Measurements from ENCODE around the gene TAB2.

DNA sequence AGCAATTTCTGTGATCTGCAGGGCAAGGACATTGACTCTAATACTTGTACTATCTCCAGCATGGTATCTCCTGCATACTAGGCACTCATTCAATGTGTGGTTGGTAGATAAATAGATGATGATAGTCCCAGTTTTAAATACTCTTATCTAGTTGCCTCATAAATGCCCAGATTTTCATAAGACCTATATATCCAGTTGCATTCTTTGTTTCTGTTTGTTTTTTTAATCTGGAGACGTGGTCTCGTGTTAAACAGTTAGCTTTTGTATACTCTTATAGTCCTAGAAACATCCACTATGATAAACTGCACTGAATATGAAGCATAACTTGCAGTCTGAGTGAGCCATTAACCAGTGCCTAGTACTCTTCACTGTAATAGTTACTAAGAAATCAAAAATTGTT, 47.0 kb downstream of the TAB2 start:
- TF ChIP-seq SIRT6 (IDR thresholded peaks at IDR 0.05; ENCODE audit: low read length) (no peak), POLR2A (IDR thresholded peaks at IDR 0.05; ENCODE audit: control extremely low read depth in 1 of 2, low read depth in 2 of 2, low read length in 2 of 2) (no peak), SIX5 (IDR thresholded peaks at IDR 0.05; ENCODE audit: low read depth, low read length) (no peak), SP1 (IDR thresholded peaks at IDR 0.05; ENCODE audit: low read depth, low read length) (no peak), EZH2 (IDR thresholded peaks at IDR 0.05; ENCODE audit: low read depth, low read length, severe bottlenecking) (no peak), POLR2AphosphoS5 (IDR thresholded peaks at IDR 0.05; ENCODE audit: low read depth, low read length) (no peak), RNF2 (IDR thresholded peaks at IDR 0.05; ENCODE audit: borderline replicate concordance, low read depth, low read length, missing control alignments, poor library complexity, severe bottlenecking) (no peak)
- TF ChIP-seq, protein P1, sequence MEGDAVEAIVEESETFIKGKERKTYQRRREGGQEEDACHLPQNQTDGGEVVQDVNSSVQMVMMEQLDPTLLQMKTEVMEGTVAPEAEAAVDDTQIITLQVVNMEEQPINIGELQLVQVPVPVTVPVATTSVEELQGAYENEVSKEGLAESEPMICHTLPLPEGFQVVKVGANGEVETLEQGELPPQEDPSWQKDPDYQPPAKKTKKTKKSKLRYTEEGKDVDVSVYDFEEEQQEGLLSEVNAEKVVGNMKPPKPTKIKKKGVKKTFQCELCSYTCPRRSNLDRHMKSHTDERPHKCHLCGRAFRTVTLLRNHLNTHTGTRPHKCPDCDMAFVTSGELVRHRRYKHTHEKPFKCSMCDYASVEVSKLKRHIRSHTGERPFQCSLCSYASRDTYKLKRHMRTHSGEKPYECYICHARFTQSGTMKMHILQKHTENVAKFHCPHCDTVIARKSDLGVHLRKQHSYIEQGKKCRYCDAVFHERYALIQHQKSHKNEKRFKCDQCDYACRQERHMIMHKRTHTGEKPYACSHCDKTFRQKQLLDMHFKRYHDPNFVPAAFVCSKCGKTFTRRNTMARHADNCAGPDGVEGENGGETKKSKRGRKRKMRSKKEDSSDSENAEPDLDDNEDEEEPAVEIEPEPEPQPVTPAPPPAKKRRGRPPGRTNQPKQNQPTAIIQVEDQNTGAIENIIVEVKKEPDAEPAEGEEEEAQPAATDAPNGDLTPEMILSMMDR (IDR thresholded peaks at IDR 0.05; ENCODE audit: control extremely low read depth in 1 of 3, insufficient read depth in 1 of 3, low read depth in 1 of 3, low read length in 3 of 3), result no peak
- TF ChIP-seq, protein P2, sequence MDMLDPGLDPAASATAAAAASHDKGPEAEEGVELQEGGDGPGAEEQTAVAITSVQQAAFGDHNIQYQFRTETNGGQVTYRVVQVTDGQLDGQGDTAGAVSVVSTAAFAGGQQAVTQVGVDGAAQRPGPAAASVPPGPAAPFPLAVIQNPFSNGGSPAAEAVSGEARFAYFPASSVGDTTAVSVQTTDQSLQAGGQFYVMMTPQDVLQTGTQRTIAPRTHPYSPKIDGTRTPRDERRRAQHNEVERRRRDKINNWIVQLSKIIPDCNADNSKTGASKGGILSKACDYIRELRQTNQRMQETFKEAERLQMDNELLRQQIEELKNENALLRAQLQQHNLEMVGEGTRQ (IDR thresholded peaks at IDR 0.05; ENCODE audit: low read length), result no peak
- TF ChIP-seq, protein P3, sequence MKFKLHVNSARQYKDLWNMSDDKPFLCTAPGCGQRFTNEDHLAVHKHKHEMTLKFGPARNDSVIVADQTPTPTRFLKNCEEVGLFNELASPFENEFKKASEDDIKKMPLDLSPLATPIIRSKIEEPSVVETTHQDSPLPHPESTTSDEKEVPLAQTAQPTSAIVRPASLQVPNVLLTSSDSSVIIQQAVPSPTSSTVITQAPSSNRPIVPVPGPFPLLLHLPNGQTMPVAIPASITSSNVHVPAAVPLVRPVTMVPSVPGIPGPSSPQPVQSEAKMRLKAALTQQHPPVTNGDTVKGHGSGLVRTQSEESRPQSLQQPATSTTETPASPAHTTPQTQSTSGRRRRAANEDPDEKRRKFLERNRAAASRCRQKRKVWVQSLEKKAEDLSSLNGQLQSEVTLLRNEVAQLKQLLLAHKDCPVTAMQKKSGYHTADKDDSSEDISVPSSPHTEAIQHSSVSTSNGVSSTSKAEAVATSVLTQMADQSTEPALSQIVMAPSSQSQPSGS (IDR thresholded peaks at IDR 0.05; ENCODE audit: low read length), result no peak
- TF ChIP-seq, protein P4, sequence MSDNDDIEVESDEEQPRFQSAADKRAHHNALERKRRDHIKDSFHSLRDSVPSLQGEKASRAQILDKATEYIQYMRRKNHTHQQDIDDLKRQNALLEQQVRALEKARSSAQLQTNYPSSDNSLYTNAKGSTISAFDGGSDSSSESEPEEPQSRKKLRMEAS (IDR thresholded peaks at IDR 0.05), result no peak
